GM19023 (cell line): Measurements from ENCODE around the gene LPAR3.

Source experiments
- ATAC-seq: cut with Tn5 transposase; IDR thresholded peaks from one replicate; pipeline ENCODE4 v1.9.1; 2021; ENCODE audit warnings: mild to moderate bottlenecking, moderate library complexity; ENCODE audit not compliant: unreplicated experiment

The LPAR3 gene

GRCh38 chr1:84780000-84780716, 112.8 kb downstream of the LPAR3 start:
- no peak for ATAC-seq

- no peak for ATAC-seq
Observed at GRCh38 chr1:84776639-84777038, 116.4 kb downstream of the LPAR3 start.

GRCh38 chr1:84775535-84775920, 117.5 kb downstream of the LPAR3 start:
- no peak for ATAC-seq

- ATAC-seq: no peak
Observed at GRCh38 chr1:84774669-84775534, 118.1 kb downstream of the LPAR3 start.

GRCh38 chr1:84773933-84774497, 119.0 kb downstream of the LPAR3 start:
- ATAC-seq: no peak

- ATAC-seq: no peak
Observed at GRCh38 chr1:84773195-84773594, 119.8 kb downstream of the LPAR3 start.

GRCh38 chr1:84772428-84772943, 120.5 kb downstream of the LPAR3 start:
- ATAC-seq: peak; percentile 86

- ATAC-seq: peak; percentile 16
Observed at GRCh38 chr1:84771895-84772294, 121.1 kb downstream of the LPAR3 start.

- no peak for ATAC-seq
Observed at GRCh38 chr1:84770481-84770880, 122.5 kb downstream of the LPAR3 start.

GRCh38 chr1:84769636-84770035, 123.4 kb downstream of the LPAR3 start:
- ATAC-seq: no peak

- ATAC-seq: no peak
Observed at GRCh38 chr1:84768634-84769033, 124.4 kb downstream of the LPAR3 start.

GRCh38 chr1:84763912-84764680, 128.9 kb downstream of the LPAR3 start:
- ATAC-seq: no peak

- ATAC-seq: no peak
Observed at GRCh38 chr1:84762664-84763063, 130.3 kb downstream of the LPAR3 start.
